Measurements from ENCODE around the gene HPN.
"Not testable (repeated sequence)": the region's sequence is repeated elsewhere in the genome, so short reads cannot be mapped to it uniquely, and the experiment has no call there.

Gene HPN

GRCh38 chr19:35027851-35028599 is 13.5 kb upstream of the HPN start:
- DNase-seq (ENCODE audit: low spot score): no peak

GRCh38 chr19:35028600-35028885 is 13.0 kb upstream of the HPN start:
- not testable (repeated sequence) for DNase-seq (ENCODE audit: low spot score)

DNA sequence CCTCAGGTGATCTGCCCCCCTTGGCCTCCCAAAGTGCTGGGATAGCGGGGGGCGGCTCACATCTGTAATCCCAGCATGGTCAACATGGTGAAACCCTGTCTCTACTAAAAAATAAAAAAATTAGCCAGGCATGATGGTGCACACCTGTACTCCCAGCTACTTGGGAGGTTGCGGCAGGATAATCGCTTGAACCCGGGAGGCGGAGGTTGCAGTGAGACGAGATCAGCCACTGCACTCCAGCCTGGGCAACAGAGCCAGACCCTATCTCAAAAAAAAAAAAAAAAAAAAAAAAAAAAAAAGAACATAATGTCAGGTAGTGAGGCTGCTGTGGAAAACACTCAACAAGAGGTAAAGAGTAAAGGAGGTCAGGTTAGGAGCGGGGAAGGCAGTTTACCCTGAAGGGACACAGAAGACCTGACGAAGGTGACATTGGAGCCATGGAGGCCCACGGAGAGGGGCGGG is 12.2 kb upstream of the HPN start:
- DNase-seq (ENCODE audit: low spot score): not testable (repeated sequence)

GRCh38 chr19:35029737-35030256 is 11.7 kb upstream of the HPN start:
- DNase-seq (ENCODE audit: low spot score): no peak

GRCh38 chr19:35030257-35031071 is 11.1 kb upstream of the HPN start, which contains the start of gene SCN1B:
SCN1B (plus strand) TSS chr19:35030470; CDS start chr19:35030821, 351 bp downstream.
- DNase-seq (ENCODE audit: low spot score): peak; percentile 91

- DNase-seq (ENCODE audit: low spot score): no peak
Observed at GRCh38 chr19:35031072-35031881, 10.2 kb upstream of the HPN start.

GRCh38 chr19:35032356-35032865 is 9.1 kb upstream of the HPN start:
- DNase-seq (ENCODE audit: low spot score): no peak

DNA sequence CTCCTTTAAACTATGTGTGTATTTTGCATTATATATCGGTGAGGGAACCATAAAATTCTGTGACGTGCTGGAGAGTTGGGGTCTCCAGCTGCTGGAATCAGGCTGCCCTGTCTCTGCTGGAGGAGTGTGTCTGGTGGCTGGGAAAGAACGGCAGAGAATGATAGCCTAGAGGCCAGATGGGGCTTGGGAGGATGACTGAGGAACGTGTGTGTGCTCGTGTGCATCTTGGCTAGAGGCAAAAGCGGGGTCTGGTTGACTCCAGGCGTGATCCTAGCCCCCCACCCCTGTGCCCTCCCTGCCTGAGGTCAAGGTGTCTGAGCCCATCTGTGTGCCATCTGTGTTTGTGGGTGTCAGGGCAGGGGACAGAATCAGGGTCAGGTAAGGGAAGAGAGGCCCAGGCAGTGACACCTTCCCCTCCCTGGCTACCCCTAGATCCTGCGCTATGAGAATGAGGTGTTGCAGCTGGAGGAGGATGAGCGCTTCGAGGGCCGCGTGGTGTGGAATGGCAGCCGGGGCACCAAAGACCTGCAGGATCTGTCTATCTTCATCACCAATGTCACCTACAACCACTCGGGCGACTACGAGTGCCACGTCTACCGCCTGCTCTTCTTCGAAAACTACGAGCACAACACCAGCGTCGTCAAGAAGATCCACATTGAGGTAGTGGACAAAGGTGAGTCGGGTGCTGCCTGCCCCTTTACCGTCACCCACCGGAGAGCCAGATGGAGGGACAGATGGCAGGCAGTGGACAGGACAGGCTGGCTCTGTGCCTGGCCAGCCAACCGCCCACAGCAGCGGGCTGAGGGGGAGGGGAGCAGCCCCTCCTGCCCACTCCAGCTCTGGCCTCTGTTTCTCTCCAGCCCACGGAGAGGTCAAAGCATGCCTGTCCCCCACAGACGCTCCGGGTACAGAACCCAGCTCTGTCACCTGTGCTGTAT is 8.2 kb upstream of the HPN start:
- no peak for DNase-seq (ENCODE audit: low spot score)

DNA sequence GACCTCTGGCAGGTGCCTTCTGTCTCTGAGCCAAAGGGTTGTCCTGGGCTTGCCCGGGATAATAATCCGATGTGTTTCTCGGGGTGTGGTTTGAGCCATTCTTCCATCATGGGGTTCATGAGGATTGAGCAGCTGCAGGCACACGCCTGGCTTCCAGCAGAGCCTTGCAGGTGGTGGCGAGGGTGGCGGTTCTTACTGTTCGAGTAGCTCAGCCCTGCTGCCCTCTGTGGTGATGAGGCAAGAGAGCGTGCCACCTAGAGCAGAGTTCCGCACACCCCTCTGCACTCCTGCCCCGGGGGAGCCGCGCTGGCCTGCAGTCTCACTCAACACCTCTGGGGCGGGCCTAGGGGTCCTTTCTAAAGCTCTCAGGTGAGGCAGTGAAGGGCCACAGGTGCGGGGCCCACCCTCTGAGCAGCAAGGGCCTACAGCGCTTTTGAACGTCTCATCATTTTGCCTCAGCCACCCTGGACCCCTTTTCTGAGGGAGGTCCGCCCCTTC is 7.5 kb upstream of the HPN start:
- DNase-seq (ENCODE audit: low spot score): no peak

DNA sequence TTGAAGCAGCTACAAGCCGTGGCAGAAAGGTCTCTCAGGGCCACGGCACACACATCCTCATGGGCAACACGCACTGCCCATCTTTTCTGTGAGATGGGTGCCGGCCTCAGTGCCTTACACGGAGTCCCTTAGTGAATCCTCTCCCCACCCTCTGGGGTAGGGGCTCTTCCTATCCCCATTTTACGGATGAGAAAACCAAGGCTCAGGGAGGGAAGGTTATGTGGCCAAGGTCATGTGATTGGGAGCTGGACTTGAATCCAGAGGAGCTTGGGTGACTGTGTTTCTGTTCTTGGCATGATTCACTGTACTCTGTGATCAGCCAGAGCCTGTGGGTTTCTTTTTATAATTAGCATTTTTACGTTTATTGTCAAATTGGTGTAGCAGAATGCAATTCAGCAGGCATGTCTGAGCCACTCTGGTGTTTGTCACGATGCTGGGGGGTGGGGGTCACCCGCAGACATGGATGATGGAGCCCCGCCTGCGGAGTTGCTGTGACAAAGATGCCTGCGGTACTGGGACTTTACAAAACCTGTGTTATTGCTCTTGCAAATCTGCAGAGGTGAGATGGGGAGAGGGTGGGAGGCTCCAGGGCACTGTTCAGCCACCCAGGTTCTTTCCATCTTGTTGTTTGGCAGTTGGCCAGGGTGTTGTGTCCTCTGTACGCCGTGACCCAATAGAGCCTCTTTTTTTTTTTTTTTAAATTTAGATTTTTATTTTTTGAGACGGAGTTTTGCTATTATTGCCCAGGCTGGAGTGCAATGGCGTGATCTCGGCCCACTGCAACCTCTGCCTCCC is 6.7 kb upstream of the HPN start:
- no peak for DNase-seq (ENCODE audit: low spot score)

DNA sequence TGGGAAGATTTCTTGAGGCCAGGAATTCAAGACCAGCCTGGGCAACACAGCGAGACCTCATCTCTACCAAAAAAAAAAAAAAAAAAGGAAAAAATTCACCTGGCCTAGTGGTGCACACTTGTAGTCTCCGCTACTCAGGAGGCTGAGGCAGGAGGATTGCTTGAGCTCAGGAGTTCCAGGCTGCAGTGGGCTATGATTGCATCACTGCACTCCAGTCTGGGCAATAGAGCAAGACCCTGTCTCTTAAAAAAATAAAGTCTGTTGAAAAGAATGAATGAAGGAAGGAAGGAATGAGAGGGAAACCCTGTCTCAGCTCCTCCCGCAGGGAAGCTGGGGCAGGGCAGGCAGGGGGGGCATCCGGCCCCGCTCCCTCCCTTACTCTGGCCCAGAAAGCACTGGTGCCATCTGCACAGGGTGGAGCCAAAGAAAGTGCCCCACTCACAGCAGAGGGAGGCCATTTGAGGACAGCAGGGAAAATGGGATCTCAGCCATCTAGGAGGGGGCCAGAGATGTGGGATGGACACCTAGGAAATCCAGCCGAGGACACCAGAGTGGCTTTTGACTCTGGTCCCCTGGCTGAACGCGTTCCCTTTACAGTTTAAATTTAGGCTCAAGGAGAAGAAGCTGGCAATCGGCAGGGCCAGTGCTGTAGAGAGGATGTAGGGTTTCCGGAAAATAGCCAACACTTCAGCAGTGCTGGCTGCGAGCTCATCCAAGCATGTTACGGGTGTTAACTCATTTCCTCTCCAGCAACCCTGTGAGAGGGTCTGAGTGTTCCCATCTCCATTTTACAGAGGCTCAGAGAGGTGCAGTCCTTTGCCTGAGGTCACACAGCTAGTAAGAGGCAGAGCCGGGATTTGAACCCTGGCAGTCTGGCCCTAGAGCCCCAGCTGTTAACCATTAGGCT is 3.6 kb upstream of the HPN start:
- no peak for DNase-seq (ENCODE audit: low spot score)

DNA sequence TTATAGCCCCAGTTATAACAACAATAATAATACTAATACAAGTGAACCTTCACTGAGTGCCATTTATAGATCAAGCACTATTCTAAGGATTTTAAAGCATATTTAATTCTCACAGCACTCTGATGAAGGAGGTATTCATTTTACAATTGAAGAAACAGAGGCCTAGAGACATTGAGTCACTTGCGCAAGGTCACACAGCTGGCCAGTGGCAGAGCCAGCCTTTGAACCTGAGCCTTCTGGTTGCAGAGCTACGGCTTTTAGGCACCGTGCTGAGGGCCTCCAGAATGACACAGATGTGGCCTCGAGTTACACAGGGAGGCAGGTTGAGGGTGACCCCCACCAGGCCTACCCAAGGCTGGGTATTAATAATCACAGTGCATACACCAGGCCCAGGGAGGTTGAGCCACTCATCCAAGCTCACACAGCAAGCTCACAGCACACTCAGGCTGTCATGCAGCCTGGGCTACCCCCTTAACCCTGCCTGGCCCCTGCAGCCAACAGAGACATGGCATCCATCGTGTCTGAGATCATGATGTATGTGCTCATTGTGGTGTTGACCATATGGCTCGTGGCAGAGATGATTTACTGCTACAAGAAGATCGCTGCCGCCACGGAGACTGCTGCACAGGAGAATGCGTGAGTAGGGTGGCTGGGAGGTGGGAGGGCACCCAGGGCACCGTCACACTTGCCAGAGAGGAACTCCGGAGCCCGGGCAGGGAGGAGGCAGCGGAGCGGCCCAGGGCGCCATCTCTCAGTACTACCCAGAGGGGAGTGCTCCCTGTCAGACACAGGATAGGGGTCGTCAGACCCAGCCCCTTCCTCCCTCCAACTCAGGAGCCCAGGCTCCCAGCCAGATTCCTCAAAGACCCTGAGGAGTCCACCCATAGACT is 2.7 kb upstream of the HPN start:
- DNase-seq (ENCODE audit: low spot score): no peak

GRCh38 chr19:35039881-35040825 is 1.4 kb upstream of the HPN start:
- DNase-seq (ENCODE audit: low spot score): no peak

- no peak for DNase-seq (ENCODE audit: low spot score)
Observed at GRCh38 chr19:35040826-35041547, 534 bp upstream of the HPN start.

GRCh38 chr19:35042056-35042730 is 672 bp downstream of the HPN start:
- DNase-seq (ENCODE audit: low spot score): no peak
